Activated CD8-positive, alpha-beta T cell treated with anti-CD3 and anti-CD28 coated beads for 36 hours (primary cell): ENCODE data around the gene LPP. TPM values are rescaled to one million over a fixed set of nuclear protein-coding genes. Genes with fewer than 3 reads are reported as not detected.
A peak's percentile ranks its signal among the peaks of the same experiment; 100 is the strongest.
"Not testable (repeated sequence)": the region's sequence is repeated elsewhere in the genome, so short reads cannot be mapped to it uniquely, and the experiment has no call there.

Experiments used
- ATAC-seq: fragments of 200-7000 bp; cut with Tn5 transposase; one replicate; pipeline ENCODE4 v1.10.0; 2021; ENCODE audit warnings: mild to moderate bottlenecking, moderate library complexity
- CTCF ChIA-PET: fragments of 350-600 bp; sonication (Branson Sonifier 250); formaldehyde crosslinking; loops from one replicate; lab custom pipeline; 2021; ENCODE audit warnings: antibody characterized with exemption; lab: Charles Lee
- POLR2A ChIA-PET: fragments of 350-600 bp; sonication (Branson Sonifier 250); formaldehyde crosslinking; loops from one replicate; lab custom pipeline; 2021; ENCODE audit warnings: antibody characterized with exemption; lab: Charles Lee
- DNase-seq: peaks from one replicate; pipeline ENCODE4 v3.0.0-alpha.2; 2020
- H3K27ac Mint-ChIP-seq: one replicate; pipeline ENCODE4 v1.8.0; 2021; ENCODE audit warnings: mild to moderate bottlenecking, mixed read lengths
- H3K27me3 Mint-ChIP-seq: one replicate; pipeline ENCODE4 v1.8.0; 2021; ENCODE audit warnings: mixed read lengths
- H3K36me3 Mint-ChIP-seq: one replicate; pipeline ENCODE4 v1.8.0; 2021; ENCODE audit warnings: low read depth, mixed read lengths
- H3K4me1 Mint-ChIP-seq: one replicate; pipeline ENCODE4 v1.8.0; 2021; ENCODE audit warnings: low read depth, mixed read lengths
- H3K4me3 Mint-ChIP-seq: one replicate; pipeline ENCODE4 v1.8.0; 2021; ENCODE audit warnings: mild to moderate bottlenecking, moderate library complexity, mixed read lengths
- H3K9me3 Mint-ChIP-seq: one replicate; pipeline ENCODE4 v1.8.0; 2021; ENCODE audit warnings: mixed read lengths
- intact Hi-C: fragments of 100-400 bp; cut with micrococcal nuclease; formaldehyde crosslinking; loops from one replicate; pipeline ENCODE4 v1.10.0; 2022
- total RNA-seq, 2 experiments: library from RNA; stranded (reverse); gene quantifications; one replicate each; pipeline ENCODE4 v1.2.3, GENCODE V29; 2021
- TF ChIP-seq, protein P1 (sequence below): fragments of 200-600 bp; IDR thresholded peaks from one replicate; pipeline ENCODE4 v1.8.0; 2022; ENCODE audit warnings: antibody characterized with exemption, mild to moderate bottlenecking

Gene LPP
- total RNA-seq, 2 experiments from 2014 or later = 16.4 to 22.6 TPM

DNA sequence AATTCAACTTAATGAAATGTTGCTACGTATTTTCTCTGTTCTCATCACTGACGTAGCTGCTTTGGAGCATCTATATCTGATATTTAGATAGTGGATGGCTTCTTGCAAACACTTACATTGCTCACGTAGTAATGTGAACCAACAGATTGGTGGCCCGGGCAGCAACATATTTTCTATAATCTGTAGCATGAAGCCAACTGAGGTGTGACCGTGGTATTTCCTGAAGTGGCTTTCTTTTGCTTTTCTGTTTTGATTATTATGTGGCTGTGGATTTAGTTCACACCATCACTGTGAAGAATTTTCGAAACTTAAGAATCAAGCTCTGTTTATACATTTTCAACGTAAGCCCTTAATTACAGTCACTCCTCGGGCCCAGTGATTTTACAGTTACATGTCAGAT, 288.5 kb downstream of the LPP start:
- Mint-ChIP-seq H3K4me3 (no peak overlapping the region), H3K27me3 (no peaks in the 10 kb centered on the region), H3K9me3 (peaks cover 6% of the 10 kb centered on the region)

GRCh38 chr3:188445175-188445574, 291.2 kb downstream of the LPP start:
- H3K27me3 Mint-ChIP-seq, POLR2A ChIA-PET, ATAC-seq, DNase-seq, H3K4me3 Mint-ChIP-seq, H3K9me3 Mint-ChIP-seq, H3K27ac Mint-ChIP-seq, intact Hi-C loops, CTCF ChIA-PET: not testable (repeated sequence)
- peaks cover 21% of the 10 kb centered on the region for H3K36me3 Mint-ChIP-seq
- peaks cover 42% of the 10 kb centered on the region for H3K4me1 Mint-ChIP-seq

More for the DNA sequence above, 288.5 kb downstream of the LPP start:
- TF ChIP-seq, protein P1, sequence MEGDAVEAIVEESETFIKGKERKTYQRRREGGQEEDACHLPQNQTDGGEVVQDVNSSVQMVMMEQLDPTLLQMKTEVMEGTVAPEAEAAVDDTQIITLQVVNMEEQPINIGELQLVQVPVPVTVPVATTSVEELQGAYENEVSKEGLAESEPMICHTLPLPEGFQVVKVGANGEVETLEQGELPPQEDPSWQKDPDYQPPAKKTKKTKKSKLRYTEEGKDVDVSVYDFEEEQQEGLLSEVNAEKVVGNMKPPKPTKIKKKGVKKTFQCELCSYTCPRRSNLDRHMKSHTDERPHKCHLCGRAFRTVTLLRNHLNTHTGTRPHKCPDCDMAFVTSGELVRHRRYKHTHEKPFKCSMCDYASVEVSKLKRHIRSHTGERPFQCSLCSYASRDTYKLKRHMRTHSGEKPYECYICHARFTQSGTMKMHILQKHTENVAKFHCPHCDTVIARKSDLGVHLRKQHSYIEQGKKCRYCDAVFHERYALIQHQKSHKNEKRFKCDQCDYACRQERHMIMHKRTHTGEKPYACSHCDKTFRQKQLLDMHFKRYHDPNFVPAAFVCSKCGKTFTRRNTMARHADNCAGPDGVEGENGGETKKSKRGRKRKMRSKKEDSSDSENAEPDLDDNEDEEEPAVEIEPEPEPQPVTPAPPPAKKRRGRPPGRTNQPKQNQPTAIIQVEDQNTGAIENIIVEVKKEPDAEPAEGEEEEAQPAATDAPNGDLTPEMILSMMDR = no peak
- DNase-seq = no peak
- Mint-ChIP-seq H3K36me3 (peaks cover 21% of the 10 kb centered on the region), H3K4me1 (peaks cover 66% of the 10 kb centered on the region), H3K27ac (peak overlapping the region; percentile 65)
- intact Hi-C loops = loop anchor here (2.0 kb wide), 1 partner anchor 120 kb away; no protein-coding TSS in a partner anchor
- no peak for ATAC-seq
- CTCF ChIA-PET = interaction anchor here (1.3 kb wide), 1 partner anchor 702 kb away, joined by 5 read pairs; no protein-coding TSS in a partner anchor
- POLR2A ChIA-PET = interaction anchor here (0.6 kb wide), 2 partner anchors 43 to 285 kb away, joined by 3 to 4 read pairs; no protein-coding TSS in a partner anchor

- ATAC-seq (peak; percentile 64), DNase-seq (peak; percentile 11)
- Mint-ChIP-seq H3K4me1 (peaks cover 34% of the 10 kb centered on the region), H3K4me3 (no peak overlapping the region), H3K27me3 (no peaks in the 10 kb centered on the region), H3K9me3 (peaks cover 6% of the 10 kb centered on the region), H3K27ac (peak overlapping the region; percentile 21), H3K36me3 (peaks cover 21% of the 10 kb centered on the region)
- TF ChIP-seq, protein P1 = no peak
- CTCF ChIA-PET = interaction anchor here (0.8 kb wide), 1 partner anchor 94 kb away, joined by 3 read pairs; no protein-coding TSS in a partner anchor
- POLR2A ChIA-PET = interaction anchor here (1.1 kb wide), 1 partner anchor 11 kb away, joined by 3 read pairs; no protein-coding TSS in a partner anchor
- intact Hi-C loops = no loop called here
These were observed 292.1 kb downstream of the LPP start for GRCh38 chr3:188446014-188446413.

DNA sequence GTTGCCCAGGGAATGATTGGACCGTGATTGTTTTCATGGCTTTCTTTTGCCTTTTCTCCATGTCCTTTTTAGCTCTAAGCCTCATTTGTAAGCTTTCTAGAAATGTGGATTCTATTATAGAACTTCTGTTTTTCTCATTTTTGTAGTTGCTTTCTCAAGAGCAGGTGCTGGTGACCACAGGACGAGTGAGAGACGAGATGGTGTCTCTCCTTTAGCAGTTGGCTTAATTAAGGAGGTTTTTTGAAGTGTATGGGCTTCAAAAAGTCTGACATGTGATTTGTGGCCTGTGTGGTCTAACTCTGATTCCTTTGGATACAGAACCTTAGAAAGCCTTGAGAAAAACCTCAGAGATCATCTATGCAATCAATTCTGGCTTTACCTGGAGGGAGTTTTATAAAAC, 292.8 kb downstream of the LPP start:
- CTCF ChIA-PET = interaction anchor here (0.8 kb wide), 1 partner anchor 95 kb away, joined by 3 read pairs; no protein-coding TSS in a partner anchor
- H3K9me3 Mint-ChIP-seq = peaks cover 4% of the 10 kb centered on the region
- H3K4me1 Mint-ChIP-seq = peaks cover 31% of the 10 kb centered on the region
- POLR2A ChIA-PET = interaction anchor here (1.1 kb wide), 1 partner anchor 12 kb away, joined by 3 read pairs; no protein-coding TSS in a partner anchor
- TF ChIP-seq, protein P1 = no peak
- no peaks in the 10 kb centered on the region for H3K27me3 Mint-ChIP-seq
- no peak for ATAC-seq
- no peak overlapping the region for H3K4me3 Mint-ChIP-seq
- DNase-seq = no peak
- peak overlapping the region; percentile 31 for H3K27ac Mint-ChIP-seq
- intact Hi-C loops = no loop called here
- peaks cover 19% of the 10 kb centered on the region for H3K36me3 Mint-ChIP-seq

- DNase-seq = no peak
- no peaks in the 10 kb centered on the region for H3K27me3 Mint-ChIP-seq
- intact Hi-C loops = no loop called here
- peaks cover 12% of the 10 kb centered on the region for H3K36me3 Mint-ChIP-seq
- ChIA-PET POLR2A (no interaction called here), CTCF (interaction anchor here (0.6 kb wide), 1 partner anchor 181 kb away, joined by 3 read pairs; no protein-coding TSS in a partner anchor)
- no peak for ATAC-seq
- H3K27ac Mint-ChIP-seq = no peak overlapping the region
- no peak overlapping the region for H3K4me3 Mint-ChIP-seq
- H3K4me1 Mint-ChIP-seq = peaks cover 24% of the 10 kb centered on the region
- H3K9me3 Mint-ChIP-seq = peaks cover 4% of the 10 kb centered on the region
- TF ChIP-seq, protein P1 = no peak
These were observed 294.9 kb downstream of the LPP start for GRCh38 chr3:188448813-188449212.
